ENCODE results near the gene BRD1.

GRCh38 chr22:49737101-49737551 is 90.5 kb downstream of the BRD1 start:
- TF ChIP-seq CTCF (IDR thresholded peaks at IDR 0.05) (no peak), POLR2A (IDR thresholded peaks at IDR 0.05) (no peak)
